Neuronal stem cell (in vitro differentiated cells): ENCODE measurements around the gene KRTAP10-6.
"Not testable (repeated sequence)": the region's sequence is repeated elsewhere in the genome, so short reads cannot be mapped to it uniquely, and the experiment has no call there.

Experiments used
- DNase-seq: peaks from one replicate; pipeline ENCODE4 v3.0.0-alpha.2; 2013; ENCODE audit warnings: low spot score
- H2AFZ ChIP-seq: one replicate; pipeline ENCODE4 v1.6.1; 2013; ENCODE audit warnings: mild to moderate bottlenecking, low read length, inconsistent platforms
- H2AK5ac ChIP-seq: 2 replicates; pipeline ENCODE4 v1.6.1; 2013; ENCODE audit warnings: low read depth, mild to moderate bottlenecking, inconsistent platforms, low read length, moderate library complexity, mixed read lengths
- H2BK120ac ChIP-seq: 2 replicates; pipeline ENCODE4 v1.6.1; 2013; ENCODE audit warnings: low read depth, mild to moderate bottlenecking, inconsistent platforms, low read length, moderate library complexity, mixed read lengths
- H2BK12ac ChIP-seq: one replicate; pipeline ENCODE4 v1.6.1; 2013; ENCODE audit warnings: low read length, inconsistent platforms
- H2BK15ac ChIP-seq: 2 replicates; pipeline ENCODE4 v1.6.1; 2013; ENCODE audit warnings: mild to moderate bottlenecking, low read length, inconsistent platforms, mixed read lengths
- H2BK5ac ChIP-seq: one replicate; pipeline ENCODE4 v1.6.1; 2013; ENCODE audit warnings: inconsistent platforms, mild to moderate bottlenecking, low read length, moderate library complexity
- H3K14ac ChIP-seq: one replicate; pipeline ENCODE4 v1.6.1; 2013; ENCODE audit warnings: low read length, inconsistent platforms
- H3K18ac ChIP-seq: 2 replicates; pipeline ENCODE4 v1.6.1; 2013; ENCODE audit warnings: low read length, inconsistent platforms
- H3K23ac ChIP-seq: 2 replicates; pipeline ENCODE4 v1.6.1; 2013; ENCODE audit warnings: low read depth, mild to moderate bottlenecking, mixed read lengths, low read length, inconsistent platforms; ENCODE audit not compliant: poor library complexity
- H3K27ac ChIP-seq: replicated peaks from 3 replicates; pipeline ENCODE4 v1.5.1; 2013; ENCODE audit warnings: low read length, inconsistent platforms
- H3K27me3 ChIP-seq, 3 experiments: 2 replicates each; pipeline ENCODE4 v1.6.1; 2013; ENCODE audit warnings: low read length in 3 of 3, mild to moderate bottlenecking in 2 of 3, inconsistent platforms in 1 of 3, low read depth in 1 of 3, mixed read lengths in 1 of 3, moderate library complexity in 1 of 3; ENCODE audit not compliant: control insufficient read depth in 3 of 3, insufficient read depth in 3 of 3
- H3K36me3 ChIP-seq, 2 donors: replicated peaks in 1 of 2; 2 replicates each; pipeline ENCODE4 v1.6.1; 2013; ENCODE audit warnings: low read length in 2 of 2; ENCODE audit not compliant: control insufficient read depth in 2 of 2, insufficient read depth in 2 of 2
- H3K4ac ChIP-seq: 2 replicates; pipeline ENCODE4 v1.6.1; 2013; ENCODE audit warnings: inconsistent platforms, mild to moderate bottlenecking, low read length, moderate library complexity
- H3K4me1 ChIP-seq, 2 donors: 1 replicate in 1 of 2; 2 replicates in 1 of 2; pipeline ENCODE4 v1.6.1; 2013; ENCODE audit warnings: low read length in 2 of 2, low read depth in 1 of 2; ENCODE audit not compliant: control insufficient read depth in 2 of 2, insufficient read depth in 1 of 2
- H3K4me2 ChIP-seq: one replicate; pipeline ENCODE4 v1.6.1; 2013; ENCODE audit warnings: mild to moderate bottlenecking, low read length, inconsistent platforms; ENCODE audit not compliant: insufficient read depth, poor library complexity, severe bottlenecking
- H3K4me3 ChIP-seq, 2 donors: 2 replicates each; pipeline ENCODE4 v1.5.1; 2013; ENCODE audit warnings: low read length in 2 of 2, mild to moderate bottlenecking in 2 of 2, inconsistent platforms in 1 of 2, moderate library complexity in 1 of 2
- H3K79me1 ChIP-seq: one replicate; pipeline ENCODE4 v1.6.1; 2013; ENCODE audit warnings: low read depth, mild to moderate bottlenecking, inconsistent platforms, low read length, moderate library complexity
- H3K9ac ChIP-seq: one replicate; pipeline ENCODE4 v1.6.1; 2013; ENCODE audit warnings: mild to moderate bottlenecking, low read depth, low read length, inconsistent platforms; ENCODE audit not compliant: poor library complexity
- H3K9me3 ChIP-seq, 2 donors: replicated peaks in 1 of 2; 2 replicates each; pipeline versions ENCODE3 to v1.6.1; 2013; ENCODE audit warnings: low read length in 2 of 2, mild to moderate bottlenecking in 2 of 2, inconsistent platforms in 1 of 2, low read depth in 1 of 2, mixed read lengths in 1 of 2, moderate library complexity in 1 of 2; ENCODE audit not compliant: control insufficient read depth in 2 of 2, insufficient read depth in 1 of 2
- H4K8ac ChIP-seq: one replicate; pipeline ENCODE4 v1.6.1; 2013; ENCODE audit warnings: low read depth, mild to moderate bottlenecking, inconsistent platforms, low read length, moderate library complexity
- H4K91ac ChIP-seq: one replicate; pipeline ENCODE4 v1.6.1; 2013; ENCODE audit warnings: low read length, low read depth, mild to moderate bottlenecking, inconsistent platforms; ENCODE audit not compliant: poor library complexity
- WGBS, 2 donors: extraction: QIAGEN DNeasy Blood & Tissue Kit; methylation state at CpG; one replicate each; pipeline ENCODE4 v1.1.7; 2013; ENCODE audit warnings: missing lambda C conversion rate in 2 of 2, mixed read lengths in 1 of 2; ENCODE audit not compliant: insufficient read length in 2 of 2, insufficient replicate concordance in 1 of 2; ENCODE audit errors: extremely low coverage in 2 of 2; 5-methylcytosine and 5-hydroxymethylcytosine counted together

Gene KRTAP10-6

GRCh38 chr21:44638506-44639330 is 46.4 kb upstream of the KRTAP10-6 start:
- WGBS, 2 donors = no CpG with 5 or more reads among the region's 21 CpGs
- not testable (repeated sequence) for DNase-seq, H3K23ac ChIP-seq, H2BK15ac ChIP-seq, H3K79me1 ChIP-seq, H3K9ac ChIP-seq, H2AFZ ChIP-seq, H3K4me2 ChIP-seq, H4K91ac ChIP-seq, H3K9me3 ChIP-seq, H3K27me3 ChIP-seq, H3K14ac ChIP-seq, H2BK12ac ChIP-seq, H2BK120ac ChIP-seq, H3K4ac ChIP-seq, H3K36me3 ChIP-seq, H4K8ac ChIP-seq, H3K27ac ChIP-seq, H3K4me3 ChIP-seq
- H3K4me1 ChIP-seq = peaks cover 5 to 11% of the 10 kb centered on the region in 2 donors
- peak overlapping the region; percentile 53 for H3K18ac ChIP-seq
- peak overlapping the region; percentile 31 for H2BK5ac ChIP-seq
- H2AK5ac ChIP-seq = peak overlapping the region; percentile 92

DNA sequence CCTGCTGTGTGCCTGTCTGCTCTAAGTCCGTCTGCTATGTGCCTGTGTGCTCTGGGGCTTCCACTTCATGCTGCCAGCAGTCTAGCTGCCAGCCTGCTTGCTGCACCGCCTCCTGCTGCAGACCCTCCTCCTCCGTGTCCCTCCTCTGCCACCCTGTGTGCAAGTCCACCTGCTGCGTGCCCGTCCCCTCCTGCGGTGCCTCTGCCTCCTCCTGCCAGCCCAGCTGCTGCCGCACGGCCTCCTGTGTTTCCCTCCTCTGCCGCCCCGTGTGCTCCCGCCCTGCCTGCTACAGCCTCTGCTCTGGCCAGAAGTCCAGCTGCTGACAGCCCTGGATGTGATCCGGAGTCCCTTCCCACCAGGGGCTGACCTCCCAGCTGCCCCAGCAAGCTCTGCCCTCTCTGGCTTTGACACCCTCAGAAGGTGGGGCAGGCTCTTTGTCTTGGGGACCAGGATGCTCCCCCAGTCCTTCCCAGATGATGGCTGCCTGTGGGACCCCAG is 45.6 kb upstream of the KRTAP10-6 start:
- not testable (repeated sequence) for H3K23ac ChIP-seq, H3K4ac ChIP-seq, H3K14ac ChIP-seq, H3K79me1 ChIP-seq, H3K27me3 ChIP-seq, H3K18ac ChIP-seq, H3K9me3 ChIP-seq, H3K27ac ChIP-seq, H3K36me3 ChIP-seq, H2BK120ac ChIP-seq, DNase-seq, H2AK5ac ChIP-seq, H3K4me2 ChIP-seq, H4K91ac ChIP-seq, H4K8ac ChIP-seq, H2BK5ac ChIP-seq, H2BK15ac ChIP-seq, H3K4me3 ChIP-seq
- H2BK12ac ChIP-seq = peak overlapping the region; percentile 67
- H2AFZ ChIP-seq = peak overlapping the region; percentile 90
- H3K9ac ChIP-seq = peak overlapping the region; percentile 63
- WGBS, 2 donors = no CpG with 5 or more reads among the region's 12 CpGs
- peaks cover 5 to 11% of the 10 kb centered on the region in 2 donors for H3K4me1 ChIP-seq

DNA sequence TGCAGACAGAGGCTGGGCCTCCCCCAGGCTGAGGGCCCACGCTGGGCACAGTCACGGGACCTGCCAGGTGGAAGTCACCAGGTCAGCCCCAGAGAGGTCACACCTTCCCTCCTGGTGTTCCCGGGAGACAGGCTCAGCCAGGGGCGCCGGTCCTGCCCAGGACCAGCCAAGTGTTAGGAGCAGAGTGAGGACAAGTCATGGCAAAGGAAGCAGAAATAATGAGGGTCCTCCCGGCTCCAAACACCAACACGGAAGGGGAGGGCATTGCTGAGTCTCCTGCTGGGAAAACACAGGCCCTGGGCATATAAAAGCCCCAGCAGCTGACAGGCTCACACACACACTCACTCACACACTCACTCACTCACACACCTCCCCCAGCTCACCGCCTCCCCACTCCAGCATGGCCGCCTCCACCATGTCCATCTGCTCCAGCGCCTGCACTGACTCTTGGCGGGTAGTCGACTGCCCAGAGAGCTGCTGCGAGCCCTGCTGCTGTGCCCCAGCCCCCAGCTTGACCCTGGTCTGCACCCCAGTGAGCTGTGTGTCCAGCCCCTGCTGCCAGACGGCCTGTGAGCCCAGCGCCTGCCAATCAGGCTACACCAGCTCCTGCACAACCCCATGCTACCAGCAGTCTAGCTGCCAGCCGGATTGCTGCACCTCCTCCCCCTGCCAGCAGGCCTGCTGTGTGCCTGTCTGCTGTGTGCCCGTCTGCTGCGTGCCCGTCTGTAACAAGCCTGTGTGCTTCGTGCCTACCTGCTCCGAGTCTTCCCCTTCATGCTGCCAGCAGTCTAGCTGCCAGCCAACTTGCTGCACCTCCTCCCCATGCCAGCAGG is 44.9 kb upstream of the KRTAP10-6 start, which contains the start of gene KRTAP10-10:
Gene KRTAP10-10, plus strand, starts transcription at position 339 of the 833 bp plus-strand sequence. Its CDS starts 62 bp downstream, at position 401.
- Histone ChIP-seq H3K14ac (no peak within 1 kb of the TSS), H4K91ac (no peak within 1 kb of the TSS), H2AK5ac (peak within 1 kb of the TSS; percentile 59), H2BK120ac (no peak within 1 kb of the TSS), H3K36me3 (no peaks in the 10 kb centered on the region), H3K27me3 (no peaks in the 10 kb centered on the region), H3K79me1 (no peaks in the 10 kb centered on the region), H3K9ac (peak within 1 kb of the TSS; percentile 63), H2BK5ac (no peak within 1 kb of the TSS), H3K27ac (no peak within 1 kb of the TSS), H2BK15ac (peak within 1 kb of the TSS; percentile 96), H3K18ac (peak within 1 kb of the TSS; percentile 44), H4K8ac (no peak within 1 kb of the TSS), H3K4ac (no peak within 1 kb of the TSS), H3K4me3 (no peak within 1 kb of the TSS), H3K23ac (peak within 1 kb of the TSS; percentile 29), H2BK12ac (peak within 1 kb of the TSS; percentile 99), H3K9me3 (peaks cover 2 to 3% of the 10 kb centered on the region in 2 donors), H3K4me2 (no peak within 1 kb of the TSS), H2AFZ (peak within 1 kb of the TSS; percentile 90), H3K4me1 (peaks cover 5 to 11% of the 10 kb centered on the region in 2 donors)
- no peak for DNase-seq
- no CpG with 5 or more reads among the region's 21 CpGs for whole genome bisulfite sequencing, 2 donors
